Amniotic epithelial cell (primary cell): ENCODE measurements around the gene TCEA2.

Experiments
- DNase-seq: peaks from one replicate; pipeline ENCODE4 v3.0.0-alpha.2; 2010; ENCODE audit warnings: low read depth

TCEA2 gene

GRCh38 chr20:64065062-64065973 is 2.3 kb downstream of the TCEA2 start:
- no peak for DNase-seq

- peak; percentile 87 for DNase-seq
These were observed 3.0 kb downstream of the TCEA2 start for GRCh38 chr20:64065974-64066343.

GRCh38 chr20:64067005-64067632 is 4.1 kb downstream of the TCEA2 start:
- DNase-seq = no peak

GRCh38 chr20:64067733-64068307 is 4.8 kb downstream of the TCEA2 start:
- DNase-seq = no peak

GRCh38 chr20:64068386-64069208 is 5.6 kb downstream of the TCEA2 start:
- DNase-seq = no peak

GRCh38 chr20:64069209-64069613 is 6.2 kb downstream of the TCEA2 start:
- no peak for DNase-seq

GRCh38 chr20:64069614-64070243 is 6.7 kb downstream of the TCEA2 start:
- DNase-seq = no peak

- no peak for DNase-seq
These were observed 7.4 kb downstream of the TCEA2 start for GRCh38 chr20:64070244-64070993.

GRCh38 chr20:64071341-64072332 is 8.6 kb downstream of the TCEA2 start:
- DNase-seq = no peak

- no peak for DNase-seq
These were observed 9.6 kb downstream of the TCEA2 start for GRCh38 chr20:64072498-64073063.

- no peak for DNase-seq
These were observed 10.6 kb downstream of the TCEA2 start for GRCh38 chr20:64073476-64074183.

GRCh38 chr20:64074184-64074789 is 11.3 kb downstream of the TCEA2 start:
- DNase-seq = no peak

- DNase-seq = no peak
These were observed 12.0 kb downstream of the TCEA2 start for GRCh38 chr20:64074963-64075362.

GRCh38 chr20:64075556-64075955 is 12.6 kb downstream of the TCEA2 start:
- no peak for DNase-seq

- no peak for DNase-seq
These were observed 13.3 kb downstream of the TCEA2 start for GRCh38 chr20:64076061-64076997.

GRCh38 chr20:64077094-64077493 is 14.1 kb downstream of the TCEA2 start:
- DNase-seq = no peak

- no peak for DNase-seq
These were observed 14.5 kb downstream of the TCEA2 start for GRCh38 chr20:64077541-64077875.
